ENCODE results near the gene BRD3OS.

The BRD3OS gene

GRCh38 chr9:133978899-133979272, 46.4 kb upstream of the BRD3OS start:
- no peak overlapping the region for H3K27ac ChIP-seq
- TF ChIP-seq CTCF (conservative IDR thresholded peaks at IDR 0.05) (no peak), ZFX (IDR thresholded peaks at IDR 0.05) (no peak)

- no peak overlapping the region for H3K27ac ChIP-seq
- TF ChIP-seq ZFX (IDR thresholded peaks at IDR 0.05), result no peak
- no peak for TF ChIP-seq CTCF (conservative IDR thresholded peaks at IDR 0.05)
Observed at GRCh38 chr9:133979273-133979920, 45.9 kb upstream of the BRD3OS start.

- no peak overlapping the region for H3K27ac ChIP-seq
- no peak for TF ChIP-seq ZFX (IDR thresholded peaks at IDR 0.05)
- TF ChIP-seq CTCF (conservative IDR thresholded peaks at IDR 0.05), result no peak
Observed at GRCh38 chr9:133979921-133980863, 45.1 kb upstream of the BRD3OS start.

- H3K27ac ChIP-seq, result no peak overlapping the region
Observed at GRCh38 chr9:133980864-133981588, 44.3 kb upstream of the BRD3OS start.

GRCh38 chr9:133981589-133981957, 43.7 kb upstream of the BRD3OS start:
- TF ChIP-seq ZFX (IDR thresholded peaks at IDR 0.05) (no peak), CTCF (conservative IDR thresholded peaks at IDR 0.05) (no peak)
- H3K27ac ChIP-seq, result no peak overlapping the region

More at GRCh38 chr9:133980864-133981588, 44.3 kb upstream of the BRD3OS start:
- TF ChIP-seq ZFX (IDR thresholded peaks at IDR 0.05) (no peak), CTCF (conservative IDR thresholded peaks at IDR 0.05) (no peak)

- H3K27ac ChIP-seq, result no peak overlapping the region
- no peak for TF ChIP-seq ZFX (IDR thresholded peaks at IDR 0.05)
- no peak for TF ChIP-seq CTCF (conservative IDR thresholded peaks at IDR 0.05)
Observed at GRCh38 chr9:133981958-133982681, 43.2 kb upstream of the BRD3OS start.
